ENCODE results near the gene ATXN1. TPM values are rescaled to one million over a fixed set of nuclear protein-coding genes. Genes with fewer than 3 reads are reported as not detected.

Gene ATXN1
- total and polyA plus RNA-seq, 2 of the 13 experiments (the other 11 are each of a cell fraction or from before 2014, with no cell fraction given) = 20.7 to 39.5 TPM

DNA sequence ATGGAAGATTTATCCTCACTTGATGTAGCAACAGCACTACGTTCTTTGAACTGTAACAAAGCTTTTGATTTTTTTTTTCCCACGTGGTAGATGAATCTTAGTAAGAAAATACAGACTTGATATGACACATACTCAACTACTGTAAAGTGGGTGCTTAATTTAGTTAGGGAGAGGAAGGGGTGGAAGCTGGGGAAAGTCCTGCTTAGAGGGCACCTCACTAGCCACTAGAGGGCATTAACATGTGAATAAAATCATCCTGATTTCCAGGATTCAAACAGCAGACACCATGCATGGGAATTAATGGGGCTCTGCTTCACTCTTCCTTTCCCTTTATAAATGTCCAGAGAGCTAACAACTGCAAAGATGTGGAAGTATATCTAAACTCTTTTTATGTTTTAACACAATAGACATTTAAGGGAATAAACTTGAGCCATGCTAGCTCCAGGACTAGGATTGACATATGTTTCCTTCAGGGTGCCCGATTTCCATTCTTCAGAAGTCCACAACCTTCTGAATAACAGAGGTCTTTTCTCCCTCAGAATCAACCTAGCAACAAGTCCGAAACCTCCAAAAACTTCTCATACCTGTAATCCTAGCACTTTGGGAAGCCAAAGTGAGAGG, 250.1 kb downstream of the ATXN1 start (continued):
- no peak for TF ChIP-seq POGZ (CRISPR knock-in tag; IDR thresholded peaks at IDR 0.05)
- TF ChIP-seq, protein P1, sequence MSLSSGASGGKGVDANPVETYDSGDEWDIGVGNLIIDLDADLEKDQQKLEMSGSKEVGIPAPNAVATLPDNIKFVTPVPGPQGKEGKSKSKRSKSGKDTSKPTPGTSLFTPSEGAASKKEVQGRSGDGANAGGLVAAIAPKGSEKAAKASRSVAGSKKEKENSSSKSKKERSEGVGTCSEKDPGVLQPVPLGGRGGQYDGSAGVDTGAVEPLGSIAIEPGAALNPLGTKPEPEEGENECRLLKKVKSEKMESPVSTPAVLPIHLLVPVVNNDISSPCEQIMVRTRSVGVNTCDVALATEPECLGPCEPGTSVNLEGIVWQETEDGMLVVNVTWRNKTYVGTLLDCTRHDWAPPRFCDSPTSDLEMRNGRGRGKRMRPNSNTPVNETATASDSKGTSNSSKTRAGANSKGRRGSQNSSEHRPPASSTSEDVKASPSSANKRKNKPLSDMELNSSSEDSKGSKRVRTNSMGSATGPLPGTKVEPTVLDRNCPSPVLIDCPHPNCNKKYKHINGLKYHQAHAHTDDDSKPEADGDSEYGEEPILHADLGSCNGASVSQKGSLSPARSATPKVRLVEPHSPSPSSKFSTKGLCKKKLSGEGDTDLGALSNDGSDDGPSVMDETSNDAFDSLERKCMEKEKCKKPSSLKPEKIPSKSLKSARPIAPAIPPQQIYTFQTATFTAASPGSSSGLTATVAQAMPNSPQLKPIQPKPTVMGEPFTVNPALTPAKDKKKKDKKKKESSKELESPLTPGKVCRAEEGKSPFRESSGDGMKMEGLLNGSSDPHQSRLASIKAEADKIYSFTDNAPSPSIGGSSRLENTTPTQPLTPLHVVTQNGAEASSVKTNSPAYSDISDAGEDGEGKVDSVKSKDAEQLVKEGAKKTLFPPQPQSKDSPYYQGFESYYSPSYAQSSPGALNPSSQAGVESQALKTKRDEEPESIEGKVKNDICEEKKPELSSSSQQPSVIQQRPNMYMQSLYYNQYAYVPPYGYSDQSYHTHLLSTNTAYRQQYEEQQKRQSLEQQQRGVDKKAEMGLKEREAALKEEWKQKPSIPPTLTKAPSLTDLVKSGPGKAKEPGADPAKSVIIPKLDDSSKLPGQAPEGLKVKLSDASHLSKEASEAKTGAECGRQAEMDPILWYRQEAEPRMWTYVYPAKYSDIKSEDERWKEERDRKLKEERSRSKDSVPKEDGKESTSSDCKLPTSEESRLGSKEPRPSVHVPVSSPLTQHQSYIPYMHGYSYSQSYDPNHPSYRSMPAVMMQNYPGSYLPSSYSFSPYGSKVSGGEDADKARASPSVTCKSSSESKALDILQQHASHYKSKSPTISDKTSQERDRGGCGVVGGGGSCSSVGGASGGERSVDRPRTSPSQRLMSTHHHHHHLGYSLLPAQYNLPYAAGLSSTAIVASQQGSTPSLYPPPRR (CRISPR knock-in tag; IDR thresholded peaks at IDR 0.05; ENCODE audit: borderline replicate concordance) = no peak
- TF ChIP-seq, protein P2, sequence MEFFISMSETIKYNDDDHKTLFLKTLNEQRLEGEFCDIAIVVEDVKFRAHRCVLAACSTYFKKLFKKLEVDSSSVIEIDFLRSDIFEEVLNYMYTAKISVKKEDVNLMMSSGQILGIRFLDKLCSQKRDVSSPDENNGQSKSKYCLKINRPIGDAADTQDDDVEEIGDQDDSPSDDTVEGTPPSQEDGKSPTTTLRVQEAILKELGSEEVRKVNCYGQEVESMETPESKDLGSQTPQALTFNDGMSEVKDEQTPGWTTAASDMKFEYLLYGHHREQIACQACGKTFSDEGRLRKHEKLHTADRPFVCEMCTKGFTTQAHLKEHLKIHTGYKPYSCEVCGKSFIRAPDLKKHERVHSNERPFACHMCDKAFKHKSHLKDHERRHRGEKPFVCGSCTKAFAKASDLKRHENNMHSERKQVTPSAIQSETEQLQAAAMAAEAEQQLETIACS (CRISPR knock-in tag; IDR thresholded peaks at IDR 0.05) = no peak
- no peak for TF ChIP-seq IRX3 (CRISPR knock-in tag; IDR thresholded peaks at IDR 0.05; ENCODE audit: borderline replicate concordance, low read depth)
- TF ChIP-seq, protein P3, sequence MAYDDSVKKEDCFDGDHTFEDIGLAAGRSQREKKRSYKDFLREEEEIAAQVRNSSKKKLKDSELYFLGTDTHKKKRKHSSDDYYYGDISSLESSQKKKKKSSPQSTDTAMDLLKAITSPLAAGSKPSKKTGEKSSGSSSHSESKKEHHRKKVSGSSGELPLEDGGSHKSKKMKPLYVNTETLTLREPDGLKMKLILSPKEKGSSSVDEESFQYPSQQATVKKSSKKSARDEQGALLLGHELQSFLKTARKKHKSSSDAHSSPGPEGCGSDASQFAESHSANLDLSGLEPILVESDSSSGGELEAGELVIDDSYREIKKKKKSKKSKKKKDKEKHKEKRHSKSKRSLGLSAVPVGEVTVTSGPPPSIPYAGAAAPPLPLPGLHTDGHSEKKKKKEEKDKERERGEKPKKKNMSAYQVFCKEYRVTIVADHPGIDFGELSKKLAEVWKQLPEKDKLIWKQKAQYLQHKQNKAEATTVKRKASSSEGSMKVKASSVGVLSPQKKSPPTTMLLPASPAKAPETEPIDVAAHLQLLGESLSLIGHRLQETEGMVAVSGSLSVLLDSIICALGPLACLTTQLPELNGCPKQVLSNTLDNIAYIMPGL (CRISPR knock-in tag; IDR thresholded peaks at IDR 0.05; ENCODE audit: borderline replicate concordance in 1 of 2, low read depth in 1 of 2) = peak in 1 of 2 experiments; percentile 35; a peak in 1 of 4 replicates
- TF ChIP-seq ZNF10 (CRISPR knock-in tag; IDR thresholded peaks at IDR 0.05; ENCODE audit: borderline replicate concordance, low read depth) = no peak
- TF ChIP-seq, protein P4, sequence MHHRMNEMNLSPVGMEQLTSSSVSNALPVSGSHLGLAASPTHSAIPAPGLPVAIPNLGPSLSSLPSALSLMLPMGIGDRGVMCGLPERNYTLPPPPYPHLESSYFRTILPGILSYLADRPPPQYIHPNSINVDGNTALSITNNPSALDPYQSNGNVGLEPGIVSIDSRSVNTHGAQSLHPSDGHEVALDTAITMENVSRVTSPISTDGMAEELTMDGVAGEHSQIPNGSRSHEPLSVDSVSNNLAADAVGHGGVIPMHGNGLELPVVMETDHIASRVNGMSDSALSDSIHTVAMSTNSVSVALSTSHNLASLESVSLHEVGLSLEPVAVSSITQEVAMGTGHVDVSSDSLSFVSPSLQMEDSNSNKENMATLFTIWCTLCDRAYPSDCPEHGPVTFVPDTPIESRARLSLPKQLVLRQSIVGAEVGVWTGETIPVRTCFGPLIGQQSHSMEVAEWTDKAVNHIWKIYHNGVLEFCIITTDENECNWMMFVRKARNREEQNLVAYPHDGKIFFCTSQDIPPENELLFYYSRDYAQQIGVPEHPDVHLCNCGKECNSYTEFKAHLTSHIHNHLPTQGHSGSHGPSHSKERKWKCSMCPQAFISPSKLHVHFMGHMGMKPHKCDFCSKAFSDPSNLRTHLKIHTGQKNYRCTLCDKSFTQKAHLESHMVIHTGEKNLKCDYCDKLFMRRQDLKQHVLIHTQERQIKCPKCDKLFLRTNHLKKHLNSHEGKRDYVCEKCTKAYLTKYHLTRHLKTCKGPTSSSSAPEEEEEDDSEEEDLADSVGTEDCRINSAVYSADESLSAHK (CRISPR knock-in tag; IDR thresholded peaks at IDR 0.05; ENCODE audit: borderline replicate concordance) = no peak
- TF ChIP-seq IRF2 (CRISPR knock-in tag; IDR thresholded peaks at IDR 0.05) = no peak
- TF ChIP-seq SMC3 (IDR thresholded peaks at IDR 0.05; ENCODE audit: low read length) = peak; percentile 72
- TF ChIP-seq, protein P5, sequence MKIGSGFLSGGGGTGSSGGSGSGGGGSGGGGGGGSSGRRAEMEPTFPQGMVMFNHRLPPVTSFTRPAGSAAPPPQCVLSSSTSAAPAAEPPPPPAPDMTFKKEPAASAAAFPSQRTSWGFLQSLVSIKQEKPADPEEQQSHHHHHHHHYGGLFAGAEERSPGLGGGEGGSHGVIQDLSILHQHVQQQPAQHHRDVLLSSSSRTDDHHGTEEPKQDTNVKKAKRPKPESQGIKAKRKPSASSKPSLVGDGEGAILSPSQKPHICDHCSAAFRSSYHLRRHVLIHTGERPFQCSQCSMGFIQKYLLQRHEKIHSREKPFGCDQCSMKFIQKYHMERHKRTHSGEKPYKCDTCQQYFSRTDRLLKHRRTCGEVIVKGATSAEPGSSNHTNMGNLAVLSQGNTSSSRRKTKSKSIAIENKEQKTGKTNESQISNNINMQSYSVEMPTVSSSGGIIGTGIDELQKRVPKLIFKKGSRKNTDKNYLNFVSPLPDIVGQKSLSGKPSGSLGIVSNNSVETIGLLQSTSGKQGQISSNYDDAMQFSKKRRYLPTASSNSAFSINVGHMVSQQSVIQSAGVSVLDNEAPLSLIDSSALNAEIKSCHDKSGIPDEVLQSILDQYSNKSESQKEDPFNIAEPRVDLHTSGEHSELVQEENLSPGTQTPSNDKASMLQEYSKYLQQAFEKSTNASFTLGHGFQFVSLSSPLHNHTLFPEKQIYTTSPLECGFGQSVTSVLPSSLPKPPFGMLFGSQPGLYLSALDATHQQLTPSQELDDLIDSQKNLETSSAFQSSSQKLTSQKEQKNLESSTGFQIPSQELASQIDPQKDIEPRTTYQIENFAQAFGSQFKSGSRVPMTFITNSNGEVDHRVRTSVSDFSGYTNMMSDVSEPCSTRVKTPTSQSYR (CRISPR knock-in tag; IDR thresholded peaks at IDR 0.05; ENCODE audit: borderline replicate concordance) = no peak
- TF ChIP-seq ETV6 (CRISPR knock-in tag; conservative IDR thresholded peaks at IDR 0.05) = no peak
- no peak for TF ChIP-seq CENPT (CRISPR knock-in tag; IDR thresholded peaks at IDR 0.05; ENCODE audit: low read depth)
- TF ChIP-seq ZFYVE20 (CRISPR knock-in tag; IDR thresholded peaks at IDR 0.05; ENCODE audit: borderline replicate concordance, low read depth) = no peak
- TF ChIP-seq ZNF709 (CRISPR knock-in tag; IDR thresholded peaks at IDR 0.05) = no peak
